H9 (cell line): ENCODE results near the gene KMT2C. TPM values are rescaled to one million over a fixed set of nuclear protein-coding genes. Genes with fewer than 3 reads are reported as not detected.

Experiments used
- DNase-seq: peaks from one replicate; pipeline ENCODE4 v3.0.0-alpha.2; 2017
- H2AFZ ChIP-seq: one replicate; pipeline ENCODE4 v1.6.1; 2013; ENCODE audit warnings: mild to moderate bottlenecking, low read length, control low read depth, moderate library complexity
- H2AK5ac ChIP-seq: 2 replicates; pipeline ENCODE4 v1.6.1; 2013; ENCODE audit warnings: low read length, control low read depth, mixed read lengths; ENCODE audit not compliant: insufficient read length
- H2BK120ac ChIP-seq: one replicate; pipeline ENCODE4 v1.6.1; 2013; ENCODE audit warnings: low read depth, mild to moderate bottlenecking, low read length, control low read depth, inconsistent platforms; ENCODE audit not compliant: poor library complexity, severe bottlenecking
- H2BK12ac ChIP-seq: 2 replicates; pipeline ENCODE4 v1.6.1; 2013; ENCODE audit warnings: low read length, control low read depth, mixed read lengths, low read depth; ENCODE audit not compliant: insufficient read length
- H2BK15ac ChIP-seq: 2 replicates; pipeline ENCODE4 v1.6.1; 2013; ENCODE audit warnings: low read depth, low read length, control low read depth
- H2BK20ac ChIP-seq: one replicate; pipeline ENCODE4 v1.6.1; 2013; ENCODE audit warnings: low read depth, mild to moderate bottlenecking, low read length, control low read depth, inconsistent platforms; ENCODE audit not compliant: poor library complexity, severe bottlenecking
- H2BK5ac ChIP-seq: 2 replicates; pipeline ENCODE4 v1.6.1; 2013; ENCODE audit warnings: low read length, control low read depth, mixed read lengths; ENCODE audit not compliant: insufficient read length
- H3K14ac ChIP-seq: 2 replicates; pipeline ENCODE4 v1.6.1; 2013; ENCODE audit warnings: low read length, control low read depth; ENCODE audit not compliant: insufficient read depth
- H3K18ac ChIP-seq: 2 replicates; pipeline ENCODE4 v1.6.1; 2013; ENCODE audit warnings: low read depth, mild to moderate bottlenecking, mixed read lengths, low read length, control low read depth; ENCODE audit not compliant: insufficient read length
- H3K23ac ChIP-seq: 2 replicates; pipeline ENCODE4 v1.6.1; 2013; ENCODE audit warnings: low read length, control low read depth, mixed read lengths, low read depth; ENCODE audit not compliant: insufficient read length
- H3K23me2 ChIP-seq: 2 replicates; pipeline ENCODE4 v1.6.1; 2013; ENCODE audit warnings: low read depth, mild to moderate bottlenecking, mixed read lengths, low read length, control low read depth; ENCODE audit not compliant: insufficient read length, poor library complexity, severe bottlenecking
- H3K27ac ChIP-seq: 2 replicates; pipeline ENCODE4 v1.5.1; 2013; ENCODE audit warnings: low read length, control low read depth, mixed read lengths, low read depth; ENCODE audit not compliant: insufficient read length
- H3K27me3 ChIP-seq: 2 replicates; pipeline ENCODE4 v1.6.1; 2013; ENCODE audit warnings: low read length, control low read depth, inconsistent platforms; ENCODE audit not compliant: insufficient read depth
- H3K4ac ChIP-seq: 2 replicates; pipeline ENCODE4 v1.6.1; 2013; ENCODE audit warnings: low read depth, mild to moderate bottlenecking, control low read depth, inconsistent platforms, low read length, moderate library complexity
- H3K4me1 ChIP-seq: 2 replicates; pipeline ENCODE4 v1.6.1; 2013; ENCODE audit warnings: low read length, control low read depth, inconsistent platforms; ENCODE audit not compliant: insufficient read depth
- H3K4me2 ChIP-seq: 2 replicates; pipeline ENCODE4 v1.6.1; 2013; ENCODE audit warnings: low read length, control low read depth, mixed read lengths; ENCODE audit not compliant: insufficient read length, insufficient read depth
- H3K56ac ChIP-seq: 2 replicates; pipeline ENCODE4 v1.6.1; 2013; ENCODE audit warnings: low read depth, mild to moderate bottlenecking, mixed read lengths, low read length, control low read depth; ENCODE audit not compliant: insufficient read length
- H3K79me1 ChIP-seq: 2 replicates; pipeline ENCODE4 v1.6.1; 2013; ENCODE audit warnings: low read depth, mild to moderate bottlenecking, moderate library complexity, low read length, control low read depth, inconsistent platforms; ENCODE audit not compliant: insufficient read depth, poor library complexity, severe bottlenecking
- H3K79me2 ChIP-seq: 2 replicates; pipeline ENCODE4 v1.6.1; 2013; ENCODE audit warnings: low read length, control low read depth, inconsistent platforms; ENCODE audit not compliant: insufficient read depth
- H3K9ac ChIP-seq: 2 replicates; pipeline ENCODE4 v1.6.1; 2013; ENCODE audit warnings: low read length, control low read depth, mixed read lengths; ENCODE audit not compliant: insufficient read length; ENCODE audit errors: extremely low read depth
- H3K9me3 ChIP-seq: one replicate; pipeline ENCODE4 v1.6.1; 2013; ENCODE audit warnings: low read depth, low read length, inconsistent platforms; ENCODE audit not compliant: control insufficient read depth
- H3T11ph ChIP-seq: one replicate; pipeline ENCODE4 v1.6.1; 2013; ENCODE audit warnings: mild to moderate bottlenecking, low read length, control low read depth, inconsistent platforms
- H4K20me1 ChIP-seq: one replicate; pipeline ENCODE4 v1.6.1; 2013; ENCODE audit not compliant: control insufficient read depth, insufficient read length, insufficient read depth
- H4K5ac ChIP-seq: 2 replicates; pipeline ENCODE4 v1.6.1; 2013; ENCODE audit warnings: low read depth, mild to moderate bottlenecking, mixed read lengths, low read length, control low read depth; ENCODE audit not compliant: insufficient read length
- H4K8ac ChIP-seq: replicated peaks from 2 replicates; pipeline ENCODE4 v1.6.1; 2013; ENCODE audit warnings: low read length, control low read depth, mixed read lengths, low read depth; ENCODE audit not compliant: insufficient read length
- H4K91ac ChIP-seq: 2 replicates; pipeline ENCODE4 v1.6.1; 2013; ENCODE audit warnings: low read depth, mild to moderate bottlenecking, moderate library complexity, mixed read lengths, low read length, control low read depth; ENCODE audit not compliant: insufficient read length
- H3K27ac Mint-ChIP-seq, 3 experiments: 2 replicates in 2 of 3; 3 replicates in 1 of 3; pipeline ENCODE4 v1.8.0; 2020 to 2021; ENCODE audit warnings: mixed read lengths in 3 of 3, mild to moderate bottlenecking in 1 of 3, moderate library complexity in 1 of 3
- H3K27me3 Mint-ChIP-seq: 2 replicates; pipeline ENCODE4 v1.8.0; 2021; ENCODE audit warnings: low read depth, mild to moderate bottlenecking, moderate library complexity, mixed read lengths
- H3K36me3 Mint-ChIP-seq, 3 experiments: 2 replicates in 2 of 3; 3 replicates in 1 of 3; pipeline ENCODE4 v1.8.0; 2020 to 2021; ENCODE audit warnings: low read depth in 3 of 3, mixed read lengths in 3 of 3; ENCODE audit not compliant: insufficient read depth in 1 of 3
- H3K4me1 Mint-ChIP-seq, 2 experiments: 2 replicates each; pipeline ENCODE4 v1.8.0; 2020; ENCODE audit warnings: mixed read lengths in 2 of 2
- H3K4me3 Mint-ChIP-seq, 2 experiments: 2 replicates in 1 of 2; 3 replicates in 1 of 2; pipeline ENCODE4 v1.8.0; 2020 to 2021; ENCODE audit warnings: mild to moderate bottlenecking in 2 of 2, mixed read lengths in 2 of 2, moderate library complexity in 1 of 2
- H3K9me3 Mint-ChIP-seq, 2 experiments: 2 replicates in 1 of 2; 3 replicates in 1 of 2; pipeline ENCODE4 v1.8.0; 2020; ENCODE audit warnings: mild to moderate bottlenecking in 2 of 2, mixed read lengths in 2 of 2, moderate library complexity in 1 of 2
- CTCF ChIP-seq: fragments of 200-600 bp; sonication (generic); conservative IDR thresholded peaks from 3 replicates; pipeline ENCODE4 v1.8.0; 2021; ENCODE audit warnings: antibody characterized with exemption, mild to moderate bottlenecking
- WGBS: extraction: QIAGEN DNeasy Blood & Tissue Kit; methylation state at CpG from one replicate; pipeline ENCODE4 v1.1.7; 2013; ENCODE audit warnings: missing lambda C conversion rate, low lambda C conversion rate, mixed read lengths; ENCODE audit not compliant: insufficient read length; ENCODE audit errors: extremely low coverage; 5-methylcytosine and 5-hydroxymethylcytosine counted together
- total RNA-seq: library from RNA; stranded (reverse); gene quantifications from 2 replicates; pipeline ENCODE4 v1.2.1, GENCODE V29; 2021

The KMT2C gene
- total RNA-seq, 1 experiment from 2014 or later: 32.2 TPM

DNA sequence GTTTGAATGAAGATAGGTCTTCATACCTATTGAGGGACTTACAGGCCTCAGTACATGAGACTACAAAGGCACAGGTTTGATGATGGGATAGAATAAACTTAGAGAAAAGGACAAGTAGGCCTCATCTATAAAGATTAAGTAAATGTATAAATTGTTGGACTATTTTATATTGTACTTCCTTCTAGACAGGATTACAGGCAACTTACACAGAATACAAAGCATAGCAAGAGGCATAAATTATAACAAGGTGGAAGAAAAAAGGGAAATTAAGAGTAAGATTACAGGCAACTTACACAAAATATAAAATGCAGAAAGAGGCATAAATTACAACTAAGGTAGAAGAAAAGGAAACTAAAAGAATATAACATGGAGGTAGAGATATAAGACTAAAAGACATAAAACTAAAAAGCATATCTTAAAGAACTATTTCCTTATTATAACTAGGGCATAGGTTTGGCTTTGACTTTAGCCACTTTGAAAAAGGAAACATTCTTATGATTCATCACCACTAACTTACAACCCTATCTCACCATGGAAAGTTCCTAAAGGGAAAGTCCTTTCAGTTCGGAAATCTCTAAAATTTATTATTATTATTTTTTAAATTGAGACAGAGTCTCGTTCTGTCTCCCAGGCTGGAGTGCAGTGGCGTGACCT is 257.3 kb downstream of the KMT2C start:
- no peak overlapping the region for H3K27ac Mint-ChIP-seq
- no peak overlapping the region for H3K23ac ChIP-seq
- H3K14ac ChIP-seq: no peak overlapping the region
- H4K20me1 ChIP-seq: no peaks in the 10 kb centered on the region
- H3K79me1 ChIP-seq: peaks cover 2% of the 10 kb centered on the region
- no peaks in the 10 kb centered on the region for H3K9me3 ChIP-seq
- no peak overlapping the region for H2BK5ac ChIP-seq
- no peak overlapping the region for H3K4me3 Mint-ChIP-seq
- H3K4ac ChIP-seq: no peak overlapping the region
- H3K23me2 ChIP-seq: no peaks in the 10 kb centered on the region
- H3K27me3 Mint-ChIP-seq: no peaks in the 10 kb centered on the region
- no CpG with 5 or more reads among the region's 3 CpGs for WGBS
- H2BK12ac ChIP-seq: no peak overlapping the region
- no peak overlapping the region for H3K18ac ChIP-seq
- no peaks in the 10 kb centered on the region for H3K9me3 Mint-ChIP-seq
- H2BK120ac ChIP-seq: no peak overlapping the region
- no peak overlapping the region for H3K56ac ChIP-seq
- H4K91ac ChIP-seq: no peak overlapping the region
- no peak overlapping the region for H2BK15ac ChIP-seq
- no peak overlapping the region for H2BK20ac ChIP-seq
- H3K27me3 ChIP-seq: no peaks in the 10 kb centered on the region
- H4K8ac ChIP-seq: no peak overlapping the region
- H3K79me2 ChIP-seq: no peaks in the 10 kb centered on the region
- no peaks in the 10 kb centered on the region for H3K4me1 Mint-ChIP-seq
- H2AK5ac ChIP-seq: no peak overlapping the region
- DNase-seq: no peak
- peaks cover 27 to 68% (median 51%) of the 10 kb centered on the region in 3 experiments; a peak in 6 of 7 replicates for H3K36me3 Mint-ChIP-seq
- no peak overlapping the region for H3T11ph ChIP-seq
- no peak for TF ChIP-seq CTCF
- no peak overlapping the region for H3K27ac ChIP-seq
- H3K4me1 ChIP-seq: no peaks in the 10 kb centered on the region
- H4K5ac ChIP-seq: no peak overlapping the region
- no peak overlapping the region for H3K4me2 ChIP-seq
- no peak overlapping the region for H2AFZ ChIP-seq
- no peak overlapping the region for H3K9ac ChIP-seq
